ENCODE results near the gene BSN. TPM values are rescaled to one million over a fixed set of nuclear protein-coding genes. Genes with fewer than 3 reads are reported as not detected.

Gene BSN
- total and polyA plus RNA-seq, 2 donors (not counting 3 experiments of a cell fraction or from before 2014, with no cell fraction given), result 0.04 to 0.27 TPM

GRCh38 chr3:49556500-49557275 lies 2.4 kb downstream of the BSN start:
- dilution Hi-C loops (cut with MboI; ENCODE audit: extremely low pct_ligation_motif_present, low sequenced_read_pairs), result no loop called here
- DNase-seq (ENCODE audit: low read depth, low spot score) (no peak), FAIRE-seq (no peak)
- H3K4me3 ChIP-seq (replicated peaks in 1 of 3; ENCODE audit: insufficient read depth in 1 of 3, low read depth in 1 of 3, low read length in 3 of 3), result no peak overlapping the region
- no peak for TF ChIP-seq CTCF (IDR thresholded peaks at IDR 0.05; ENCODE audit: extremely low read depth in 1 of 2, insufficient read depth in 1 of 2, low read depth in 1 of 2, low read length in 2 of 2)
- no peak for TF ChIP-seq JUN (IDR thresholded peaks at IDR 0.05; ENCODE audit: borderline replicate concordance, insufficient read depth, insufficient read length, low read depth)
- TF ChIP-seq MYC (IDR thresholded peaks at IDR 0.05; ENCODE audit: low read depth, low read length), result no peak
- no peak for TF ChIP-seq EZH2 (IDR thresholded peaks at IDR 0.05; ENCODE audit: borderline replicate concordance, low read depth, low read length, severe bottlenecking)
- TF ChIP-seq GATA2 (IDR thresholded peaks at IDR 0.05; ENCODE audit: insufficient read depth, insufficient read length, low read depth, low read length), result no peak
- intact Hi-C loops (cut with micrococcal nuclease), result loop anchor here (1.0 kb wide), 1 partner anchor 40 kb away; no protein-coding TSS in a partner anchor
- H3K27ac ChIP-seq (ENCODE audit: insufficient read depth, low read depth, low read length), result no peak overlapping the region
- H3K4me2 ChIP-seq (ENCODE audit: insufficient read depth, low read length), result no peak overlapping the region
- no peak overlapping the region for H3K9ac ChIP-seq (replicated peaks; ENCODE audit: extremely low read depth, insufficient read depth, low read length)
- H4K20me1 ChIP-seq (replicated peaks; ENCODE audit: control insufficient read depth, extremely low read depth, insufficient read depth, low read length), result no peaks in the 10 kb centered on the region
- BruUV-seq (replicated peaks), result no TSS peak
- peaks cover 14 to 18% of the 10 kb centered on the region in 2 experiments for H3K27me3 ChIP-seq (ENCODE audit: control insufficient read depth in 2 of 2, insufficient read depth in 2 of 2, low read length in 2 of 2)
- POLR2A ChIA-PET, result no interaction called here
- CTCF ChIA-PET, result interaction anchor here (0.9 to 3.0 kb wide), 5 partner anchors 9 to 144 kb away, joined by 3 to 36 read pairs (median 4); no protein-coding TSS in a partner anchor
- no peaks in the 10 kb centered on the region for H3K9me1 ChIP-seq (replicated peaks; ENCODE audit: control insufficient read depth, extremely low read depth, insufficient read depth, low read length)
- no peaks in the 10 kb centered on the region for H3K36me3 ChIP-seq (ENCODE audit: control insufficient read depth in 2 of 2, extremely low read depth in 1 of 2, insufficient read depth in 2 of 2, low read length in 2 of 2)
- H3K9me3 ChIP-seq (replicated peaks; ENCODE audit: control insufficient read depth, insufficient read depth, low read length), result no peaks in the 10 kb centered on the region
- H3K79me2 ChIP-seq (ENCODE audit: control insufficient read depth, insufficient read depth, low read length), result no peaks in the 10 kb centered on the region
- H3K4me1 ChIP-seq (ENCODE audit: control insufficient read depth, extremely low read depth, insufficient read depth, low read length), result peaks cover 6% of the 10 kb centered on the region
- no peak overlapping the region for H2AFZ ChIP-seq (ENCODE audit: low read depth, low read length)

Measured in endothelial cell of umbilical vein (primary cell).